Body of pancreas (tissue), 4 donors: Measurements from ENCODE around the gene LAMC2.

Source experiments
- CTCF ChIP-seq, 7 experiments: fragments of 450-650 bp in 4 of 7; fragments of 200-600 bp in 3 of 7; sonication (generic) in 3 of 7; IDR thresholded peaks; one replicate each; pipeline ENCODE4 v1.5.1; 2016 to 2019; ENCODE audit warnings: antibody characterized with exemption in 7 of 7
- POLR2A ChIP-seq, 3 donors: fragments of 450-650 bp; IDR thresholded peaks; one replicate each; pipeline ENCODE4 v1.6.1; 2016; ENCODE audit warnings: antibody characterized with exemption in 3 of 3, mild to moderate bottlenecking in 2 of 3

GRCh38 chr1:183236158-183236725 is 50.2 kb downstream of the LAMC2 start:
- TF ChIP-seq CTCF (IDR thresholded peaks at IDR 0.05): no peak
- no peak for TF ChIP-seq POLR2A (IDR thresholded peaks at IDR 0.05)
